Islet of Langerhans (tissue), 1 donor: ENCODE measurements around the gene TMEM91.
"Not testable (repeated sequence)": the region's sequence is repeated elsewhere in the genome, so short reads cannot be mapped to it uniquely, and the experiment has no call there.

ENCODE experiments used
- FAIRE-seq: peaks from one replicate; lab custom pipeline; 2011; peaks lifted over from hg19 to GRCh38; lab: Jason Lieb, UNC

Gene TMEM91

DNA sequence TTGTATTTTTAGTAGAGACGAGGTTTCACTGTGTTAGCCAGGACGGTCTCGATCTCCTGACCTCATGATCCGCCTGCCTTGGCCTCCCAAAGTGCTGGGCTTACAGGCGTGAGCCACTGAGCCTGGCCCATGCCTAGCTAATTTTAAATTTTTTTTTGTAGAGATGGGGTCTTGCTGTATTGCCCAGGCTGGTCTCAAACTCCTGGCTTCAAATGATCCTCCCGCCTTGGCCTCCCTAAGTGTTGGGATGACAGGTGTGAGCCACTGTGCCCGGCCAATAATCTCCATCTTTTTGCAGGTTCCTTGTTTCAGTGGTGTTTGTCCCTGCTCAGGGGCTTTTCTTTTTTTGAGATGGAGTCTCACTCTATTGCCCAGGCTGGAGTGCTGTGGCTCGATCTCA is 5.2 kb downstream of the TMEM91 start:
- FAIRE-seq: not testable (repeated sequence)

DNA sequence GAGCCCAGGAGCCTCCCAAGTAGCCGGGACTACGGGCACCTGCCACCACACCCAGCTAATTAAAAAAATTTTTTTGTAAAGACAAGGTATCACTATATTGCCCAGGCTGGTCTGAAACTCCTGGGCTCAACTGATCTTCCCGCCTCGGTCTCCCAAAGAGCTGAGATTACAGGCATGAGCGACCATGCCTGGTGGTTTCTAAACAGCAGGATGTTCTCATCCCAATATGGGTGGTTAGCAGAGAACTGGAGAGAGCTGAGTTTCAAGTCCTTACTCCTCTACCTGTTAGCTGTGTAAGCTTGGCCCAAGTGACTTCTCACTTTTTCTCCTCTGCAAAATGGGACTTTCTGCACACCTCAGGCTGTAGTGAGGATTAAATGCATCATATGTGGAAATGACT is 8.0 kb downstream of the TMEM91 start:
- no peak for FAIRE-seq

DNA sequence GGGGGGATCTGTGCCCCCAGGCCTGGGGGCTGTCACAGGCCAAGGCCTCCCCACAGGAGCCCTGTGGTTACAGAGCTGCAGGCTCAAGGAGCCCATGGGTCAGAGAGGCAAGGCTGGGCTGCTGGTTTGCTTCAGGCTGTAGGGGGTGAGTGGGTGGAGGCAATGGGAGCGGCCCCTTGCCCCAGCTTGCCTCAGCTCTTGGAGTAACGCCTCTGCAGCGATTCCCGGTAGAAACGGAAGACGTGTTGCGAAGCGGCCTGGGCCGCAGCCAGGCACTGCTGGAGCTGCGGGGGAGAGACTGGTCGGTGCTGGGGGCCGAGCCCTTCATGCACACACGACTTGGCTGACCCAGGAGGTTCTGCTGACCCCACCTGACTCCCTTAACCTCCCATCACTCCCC is 10.1 kb downstream of the TMEM91 start:
- FAIRE-seq: no peak

DNA sequence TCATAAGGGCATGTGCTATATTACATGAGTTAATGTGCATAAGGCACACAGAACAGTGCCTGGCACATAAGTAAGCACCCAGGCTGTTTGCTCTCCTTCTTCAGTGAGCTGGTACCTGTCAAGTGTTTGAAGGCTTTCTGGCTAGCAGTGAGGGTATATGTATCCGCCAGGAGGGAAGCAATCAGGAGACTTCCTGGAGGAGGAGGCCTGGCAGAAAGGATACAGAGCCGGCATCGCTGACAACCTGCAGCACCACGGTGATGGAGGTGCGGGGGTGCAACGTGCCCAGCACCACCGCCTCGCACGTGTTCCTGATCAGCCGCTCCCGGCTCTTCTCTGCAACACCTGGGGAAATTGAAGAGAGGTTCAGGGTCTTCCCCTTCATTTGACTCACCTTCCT is 15.3 kb downstream of the TMEM91 start:
- no peak for FAIRE-seq

DNA sequence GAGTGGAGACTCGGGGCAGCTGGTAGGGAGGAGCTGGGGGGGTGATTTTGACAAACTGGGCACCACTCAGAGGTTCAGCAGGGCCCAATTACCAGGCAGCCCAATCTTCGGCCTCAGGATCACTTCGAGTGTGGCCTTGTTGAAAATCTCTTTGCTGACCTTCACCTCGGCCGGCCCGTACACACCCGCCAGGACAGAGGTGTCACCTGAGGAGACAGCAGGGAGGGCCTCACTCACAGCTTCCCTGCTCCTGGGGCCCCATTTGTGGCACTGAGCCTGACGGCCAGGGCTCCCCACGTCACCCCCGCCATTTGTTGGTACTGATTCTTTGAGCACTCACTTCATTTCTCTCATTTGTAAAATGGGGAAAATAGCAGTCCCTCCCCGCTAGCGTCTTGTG is 16.4 kb downstream of the TMEM91 start:
- FAIRE-seq: no peak

DNA sequence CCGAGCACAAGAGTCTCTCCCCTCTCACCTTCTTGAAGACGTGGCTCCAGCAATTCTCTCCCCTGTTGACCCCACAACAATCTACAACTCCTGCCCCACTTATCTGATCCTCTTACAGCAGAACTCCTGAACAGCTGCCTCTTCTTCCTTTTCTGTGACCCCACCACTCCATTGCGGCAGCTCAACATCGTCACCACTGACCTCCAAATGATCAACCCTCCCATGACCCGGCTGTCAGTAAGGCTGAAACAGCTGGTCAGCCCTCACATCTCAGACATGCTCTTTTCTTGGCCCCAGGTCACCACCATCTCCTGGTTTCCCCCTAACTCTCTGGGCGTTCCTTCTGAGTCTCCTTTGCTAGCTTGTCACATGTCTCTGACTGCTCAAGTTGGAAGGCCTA is 19.0 kb downstream of the TMEM91 start:
- FAIRE-seq: no peak

DNA sequence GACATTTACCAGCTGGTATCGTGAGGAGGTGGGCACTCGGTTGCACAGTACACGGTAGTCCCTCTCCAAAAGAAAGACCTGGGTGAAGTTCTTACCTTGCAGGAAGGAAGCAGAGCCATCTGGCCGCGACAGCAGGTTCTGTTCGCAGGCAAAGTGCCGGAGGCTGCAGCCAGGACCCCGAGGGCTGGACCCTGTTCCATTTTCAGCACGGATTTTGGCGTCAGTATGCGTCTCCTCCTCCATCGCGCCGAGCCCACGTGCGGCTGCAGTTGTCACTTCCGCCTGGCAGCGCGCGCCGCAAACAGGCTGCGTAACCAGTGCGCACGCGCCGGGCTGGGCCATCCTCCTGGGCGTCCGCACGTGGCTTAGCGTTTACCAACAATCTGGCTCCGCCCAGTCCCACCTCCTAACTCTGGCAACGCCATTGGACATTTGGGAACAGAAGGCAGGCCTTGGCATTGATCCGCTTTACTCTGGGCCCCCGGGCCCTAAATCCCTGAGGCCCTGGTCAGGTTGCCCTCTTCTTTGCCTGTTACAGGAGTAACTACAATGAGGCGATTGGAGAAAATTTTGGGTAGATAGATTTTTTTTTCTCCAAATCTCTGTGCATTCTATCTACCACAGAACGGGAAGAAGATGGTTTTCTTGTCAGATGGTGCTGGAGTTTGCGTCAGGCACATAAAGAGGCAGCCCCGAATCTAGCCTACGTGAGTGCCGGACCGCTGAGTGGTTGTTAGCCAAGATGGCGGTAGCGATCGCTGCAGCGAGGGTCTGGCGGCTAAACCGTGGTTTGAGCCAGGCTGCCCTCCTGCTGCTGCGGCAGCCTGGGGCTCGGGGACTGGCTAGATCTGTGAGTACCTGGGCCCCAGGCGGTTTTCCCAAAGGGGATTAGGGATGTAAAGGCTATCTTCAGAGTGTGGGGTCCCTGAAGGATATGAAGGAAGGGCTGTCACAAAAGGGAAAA is 21.0 kb downstream of the TMEM91 start, which contains the start of the genes BCKDHA and EXOSC5:
Gene BCKDHA, plus strand, starts transcription at position 733 of the 964 bp plus-strand sequence. Its CDS starts 10 bp downstream, at position 743.
Gene EXOSC5, minus strand, starts transcription at position 274 of the 964 bp plus-strand sequence. Its CDS starts 31 bp downstream, at position 243.
- peak; percentile 93 for FAIRE-seq

DNA sequence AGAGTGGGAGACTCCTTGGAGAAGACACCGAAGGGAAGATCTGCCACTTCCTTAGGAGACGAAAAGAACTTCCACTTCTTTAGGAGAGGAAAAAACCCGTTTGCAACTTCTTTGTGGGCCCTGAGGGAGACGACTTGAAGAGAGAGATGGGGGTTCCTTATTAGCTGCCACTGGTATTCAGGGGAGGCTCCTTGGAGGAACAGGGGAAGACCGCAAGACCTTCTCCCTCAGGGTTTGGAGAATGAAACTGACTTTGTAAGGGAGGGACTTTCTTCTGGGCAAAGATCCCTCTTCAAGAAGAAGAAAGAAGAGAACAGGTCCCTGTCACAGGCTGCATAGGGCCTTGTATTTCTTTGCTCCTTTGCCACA is 21.7 kb downstream of the TMEM91 start:
- no peak for FAIRE-seq

DNA sequence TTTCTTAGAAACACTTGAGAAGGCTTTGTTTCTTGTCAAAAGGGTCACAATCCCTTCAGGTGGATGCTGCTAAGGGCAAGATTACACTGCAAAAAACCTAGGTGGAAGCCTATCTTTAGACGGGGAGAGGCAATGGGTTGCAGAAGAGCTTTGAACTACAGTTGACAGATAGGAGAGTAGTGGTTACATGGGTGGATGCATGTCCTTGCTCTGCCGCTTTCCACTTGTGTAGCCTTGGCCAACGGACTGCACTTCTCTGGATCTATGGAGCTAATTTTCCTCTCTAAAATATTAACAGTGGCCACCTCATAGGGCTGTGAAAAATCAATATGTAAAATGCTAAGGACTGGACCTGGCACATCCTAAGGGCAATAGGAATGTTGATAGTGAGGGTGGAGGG is 22.3 kb downstream of the TMEM91 start:
- FAIRE-seq: no peak

DNA sequence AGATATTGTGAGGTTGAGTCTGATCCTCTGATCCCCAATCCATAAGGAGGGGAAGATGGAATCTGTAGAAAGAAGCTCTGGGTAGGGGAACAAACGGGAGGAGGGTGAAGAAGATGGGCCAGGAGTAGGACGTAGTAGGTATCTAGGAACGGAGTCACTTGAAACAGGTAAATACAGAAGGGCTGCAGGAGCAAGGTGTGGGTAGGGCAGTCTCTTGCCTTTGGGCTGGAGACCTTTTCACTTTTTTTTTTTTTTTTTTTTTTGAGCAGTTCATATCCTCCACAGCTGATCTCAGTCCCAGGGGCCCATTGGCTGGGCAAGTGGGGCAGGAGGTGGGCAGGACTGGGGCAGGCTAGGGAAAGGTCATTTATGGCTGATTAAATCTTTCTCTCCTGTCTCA is 22.8 kb downstream of the TMEM91 start:
- no peak for FAIRE-seq

DNA sequence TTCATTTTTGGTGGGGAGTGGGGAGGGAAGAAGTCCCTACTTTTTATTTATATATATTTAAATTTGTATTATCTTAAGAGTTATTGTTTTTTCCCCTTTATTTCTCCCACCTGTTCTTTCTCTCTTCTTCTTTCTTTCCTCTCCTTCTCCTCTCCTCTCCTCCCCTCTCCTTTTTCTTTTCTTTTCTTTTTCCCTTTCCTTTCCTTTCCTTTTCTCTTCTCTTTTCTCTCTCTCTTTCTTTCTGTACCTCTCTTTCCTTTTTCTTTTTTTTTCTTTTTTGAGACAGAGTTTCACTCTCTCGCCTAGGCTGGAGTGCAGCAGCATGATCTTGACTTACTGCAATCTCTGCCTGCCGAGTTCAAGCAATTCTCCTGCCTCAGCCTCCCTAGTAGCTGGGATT is 23.2 kb downstream of the TMEM91 start:
- no peak for FAIRE-seq

DNA sequence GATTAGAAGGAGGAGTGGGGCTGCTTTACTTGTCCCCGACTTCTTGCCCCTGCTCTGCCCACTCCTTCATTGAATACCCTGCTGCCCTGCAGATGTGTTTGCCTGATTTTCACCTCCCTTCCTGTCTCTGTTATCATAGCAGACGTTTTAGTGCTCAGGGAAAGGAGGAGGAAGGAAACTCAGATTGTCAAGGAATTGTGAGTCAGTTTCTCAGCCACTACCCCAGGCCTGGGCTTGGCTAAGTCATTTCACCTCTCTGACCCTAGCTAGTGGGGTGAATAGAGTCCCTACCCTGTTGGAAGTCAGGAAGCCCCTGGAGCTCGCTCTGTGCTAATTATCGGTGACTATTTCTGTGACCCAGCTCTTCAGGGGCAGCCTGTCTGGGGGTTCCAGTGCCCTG is 25.1 kb downstream of the TMEM91 start:
- FAIRE-seq: no peak

DNA sequence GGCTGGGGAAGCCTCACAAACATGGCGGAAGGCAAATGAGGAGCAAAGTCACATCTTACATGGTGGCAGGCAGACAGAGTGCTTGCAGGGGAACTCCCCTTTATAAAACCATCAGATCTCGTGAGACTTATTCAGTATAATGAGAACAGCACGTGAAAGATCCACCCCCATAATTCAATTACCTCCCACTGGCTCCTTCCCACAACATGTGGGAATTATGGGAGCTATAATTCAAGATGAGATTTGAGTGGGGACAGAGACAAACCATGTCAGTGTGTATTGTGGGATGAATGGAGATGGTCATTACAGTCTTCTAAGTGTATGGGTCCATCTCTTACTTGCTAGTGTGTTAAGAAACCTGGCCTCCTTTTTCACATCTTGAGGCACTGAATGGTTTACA is 25.7 kb downstream of the TMEM91 start:
- FAIRE-seq: no peak

DNA sequence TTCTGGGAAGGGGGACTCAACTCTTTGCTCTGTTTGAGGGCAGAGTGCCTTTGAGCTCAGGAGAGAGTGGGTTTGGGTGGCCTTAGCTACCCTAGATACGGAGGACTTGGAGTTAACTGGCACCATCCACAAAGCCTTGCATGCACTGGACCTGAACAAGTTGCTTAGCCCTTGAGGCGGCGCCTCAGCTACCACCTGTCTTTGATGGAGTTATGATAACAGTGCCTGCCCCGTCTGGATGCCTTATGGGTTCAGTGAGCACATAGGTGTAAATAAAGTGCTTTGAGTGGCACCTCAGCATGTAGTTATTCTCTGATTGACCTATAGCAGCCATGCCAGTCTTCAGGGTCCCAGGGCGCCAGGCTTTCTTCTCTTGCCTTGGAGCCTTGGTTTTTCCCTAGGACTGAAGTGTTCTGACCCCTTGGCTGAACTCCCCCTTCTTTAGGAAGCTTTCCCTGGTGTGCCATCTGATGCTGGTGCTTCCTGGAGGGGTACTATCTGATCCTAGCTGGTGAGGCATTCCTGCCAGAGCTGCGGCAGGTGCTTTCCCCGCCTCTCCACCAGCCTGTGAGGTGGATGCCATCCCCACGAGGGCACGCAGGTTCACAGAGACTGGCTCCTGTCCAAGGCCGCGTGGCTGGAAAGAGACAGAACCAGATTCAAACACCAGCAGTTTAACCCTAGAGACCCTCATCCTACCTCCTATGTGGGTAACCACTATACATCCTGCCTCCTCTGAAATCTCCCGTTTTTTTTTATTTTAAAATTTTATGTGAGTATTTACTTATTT is 27.0 kb downstream of the TMEM91 start:
- no peak for FAIRE-seq

DNA sequence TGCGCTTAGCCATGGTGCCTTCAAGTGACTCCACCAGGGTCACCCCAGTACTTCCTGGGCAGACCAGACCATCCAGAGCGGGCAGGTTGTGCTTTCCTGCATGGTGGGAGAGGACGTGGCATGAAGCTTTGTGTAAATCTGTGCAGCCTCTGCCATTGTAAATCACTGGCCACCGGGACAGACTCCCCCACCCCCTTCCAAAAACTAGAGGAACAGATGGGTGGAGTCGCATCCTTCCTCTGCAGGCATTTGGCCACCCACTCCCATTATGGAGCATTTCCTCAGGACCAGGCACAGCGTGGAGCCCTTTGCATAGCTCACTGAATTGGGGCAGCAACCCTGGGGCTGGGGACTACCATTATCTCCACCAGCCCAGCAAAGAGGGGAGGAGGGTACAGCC is 29.4 kb downstream of the TMEM91 start:
- no peak for FAIRE-seq

DNA sequence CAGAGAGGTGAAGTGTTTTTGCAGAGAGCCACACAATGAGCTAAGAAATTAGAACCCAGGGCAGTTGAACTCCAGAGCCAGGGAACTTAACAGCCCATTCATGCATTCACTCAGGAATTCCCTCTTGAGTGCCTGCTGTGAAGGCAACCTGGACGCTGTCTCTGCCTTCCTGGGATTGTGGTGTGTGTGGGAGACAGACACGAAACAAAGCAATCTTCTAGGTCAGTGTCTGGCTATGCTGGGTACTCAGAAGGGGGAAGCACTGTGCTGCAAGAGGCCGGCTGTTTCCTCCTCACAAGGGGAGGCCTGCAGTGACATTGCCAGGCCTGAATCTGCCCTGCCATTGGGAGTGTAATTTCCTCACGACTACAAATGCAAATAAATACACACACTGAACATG is 30.9 kb downstream of the TMEM91 start:
- no peak for FAIRE-seq

DNA sequence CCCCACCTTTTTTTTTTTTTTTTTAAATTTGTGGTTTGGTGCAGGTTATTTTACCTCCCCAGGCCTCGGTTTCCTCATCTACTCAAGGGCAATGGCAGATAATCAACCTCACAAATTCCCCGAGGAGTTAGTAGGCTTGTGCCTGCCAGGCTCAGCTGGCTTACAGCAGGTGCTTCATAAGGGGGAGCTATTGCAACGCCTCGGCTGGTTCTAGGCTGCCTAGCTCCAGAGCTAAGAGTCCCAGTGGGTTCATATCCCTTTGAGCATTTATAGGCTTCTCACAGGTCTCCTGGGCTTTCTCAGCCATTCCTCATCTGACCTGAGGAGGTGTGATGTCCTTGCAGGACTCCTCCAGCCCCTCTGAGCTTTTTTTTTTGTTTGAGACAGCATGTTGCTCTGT is 31.9 kb downstream of the TMEM91 start:
- no peak for FAIRE-seq

DNA sequence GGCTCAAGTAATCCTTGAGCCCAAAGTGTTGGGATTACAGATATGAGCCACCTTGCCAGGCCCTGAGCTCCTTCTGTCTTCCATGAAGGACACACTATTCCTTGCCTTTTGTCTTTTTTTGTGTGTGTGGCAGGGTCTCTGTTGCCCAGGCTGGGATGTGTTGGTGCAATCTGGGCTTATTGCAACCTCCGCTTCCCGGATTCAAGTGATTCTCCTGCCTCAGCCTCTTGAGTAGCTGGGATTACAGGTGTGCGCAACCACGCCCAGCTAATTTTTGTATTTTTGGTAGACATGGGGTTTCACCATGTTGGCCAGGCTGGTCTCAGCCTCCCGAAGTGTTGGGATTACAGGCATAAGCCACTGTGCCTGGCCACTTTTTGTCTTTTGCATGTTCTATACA is 32.5 kb downstream of the TMEM91 start:
- not testable (repeated sequence) for FAIRE-seq

DNA sequence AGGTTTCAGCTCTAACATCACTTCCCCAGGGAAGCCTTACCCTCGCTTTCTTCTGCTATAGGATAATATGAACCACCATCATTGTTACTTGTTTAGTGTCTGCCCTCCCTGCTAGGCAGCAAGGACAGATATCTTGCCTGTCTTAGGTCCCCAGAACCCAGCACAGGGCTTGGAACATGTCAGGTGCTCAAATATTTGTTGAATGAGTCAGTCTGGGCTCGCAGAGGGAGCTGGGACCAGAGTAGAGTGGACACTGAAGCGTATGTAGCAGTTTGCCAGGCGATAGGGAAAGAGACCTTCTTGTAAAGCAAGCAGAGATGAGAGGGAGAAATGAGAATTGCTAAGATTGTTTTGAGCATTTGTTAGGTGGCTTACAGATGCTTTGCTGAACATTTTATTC is 33.0 kb downstream of the TMEM91 start:
- peak; percentile 98 for FAIRE-seq

DNA sequence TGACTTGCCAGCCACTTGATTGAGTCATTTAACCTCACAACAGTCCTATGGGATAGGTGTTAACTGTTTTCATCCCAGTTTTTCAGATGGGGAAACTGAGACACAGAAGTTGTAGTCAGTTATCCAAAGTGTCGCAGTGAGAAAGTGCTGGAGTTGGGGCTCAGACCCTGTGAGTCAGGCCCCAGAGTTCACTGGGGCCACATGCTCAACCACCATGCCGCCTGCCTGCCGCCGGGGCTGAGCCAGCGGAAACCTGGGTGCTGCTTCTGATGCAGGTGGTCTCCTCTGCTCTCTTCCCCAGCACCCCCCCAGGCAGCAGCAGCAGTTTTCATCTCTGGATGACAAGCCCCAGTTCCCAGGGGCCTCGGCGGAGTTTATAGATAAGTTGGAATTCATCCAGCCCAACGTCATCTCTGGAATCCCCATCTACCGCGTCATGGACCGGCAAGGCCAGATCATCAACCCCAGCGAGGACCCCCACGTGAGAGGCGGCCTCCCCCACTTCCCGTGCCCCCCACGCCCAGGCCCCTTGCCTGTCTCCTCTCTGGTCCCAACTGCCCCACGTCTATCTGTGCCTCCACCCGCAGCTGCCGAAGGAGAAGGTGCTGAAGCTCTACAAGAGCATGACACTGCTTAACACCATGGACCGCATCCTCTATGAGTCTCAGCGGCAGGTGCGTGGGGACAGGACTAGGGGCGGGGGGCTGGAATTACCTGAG is 34.2 kb downstream of the TMEM91 start:
- FAIRE-seq: no peak

DNA sequence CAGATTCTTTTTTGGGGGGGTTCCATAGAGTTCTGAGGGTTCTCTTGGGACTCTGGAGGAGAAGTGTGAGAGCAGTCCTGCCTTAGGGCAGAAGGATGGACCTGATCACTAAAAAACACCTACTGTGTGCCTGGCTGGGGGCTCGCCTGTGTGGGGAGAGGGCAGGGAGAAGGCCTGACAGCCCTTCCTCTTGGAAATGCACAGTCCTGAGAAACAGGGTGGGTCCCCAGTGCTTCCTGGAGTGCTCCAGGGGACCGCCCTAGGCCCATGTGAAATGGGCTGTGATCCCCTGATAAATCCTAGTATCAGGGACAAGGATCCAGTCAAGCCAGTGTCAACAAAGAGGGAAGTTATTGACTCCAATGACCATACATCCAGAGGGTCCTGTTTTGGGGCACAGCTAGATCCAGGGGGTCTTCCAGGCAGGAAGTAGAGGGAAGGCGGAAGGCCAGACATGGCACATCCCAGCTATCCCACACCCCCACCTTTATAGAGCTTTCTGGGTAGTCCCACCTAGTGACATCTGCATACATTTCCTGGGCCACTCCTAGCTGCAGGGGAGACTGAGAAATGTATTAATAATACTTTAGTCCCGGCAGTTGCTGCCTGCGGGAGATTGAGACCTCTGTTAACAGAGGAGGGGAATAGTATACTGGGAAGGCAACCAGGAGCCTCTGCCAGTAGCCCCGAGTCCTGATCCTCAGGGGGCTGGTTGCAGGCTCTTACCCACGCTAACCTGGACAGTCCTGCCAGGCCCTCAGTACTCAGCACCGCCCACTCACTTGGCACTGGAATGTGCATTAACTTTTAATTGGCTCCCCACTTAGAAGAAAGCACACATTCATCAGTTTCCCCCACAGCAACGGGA is 35.0 kb downstream of the TMEM91 start:
- FAIRE-seq: no peak

DNA sequence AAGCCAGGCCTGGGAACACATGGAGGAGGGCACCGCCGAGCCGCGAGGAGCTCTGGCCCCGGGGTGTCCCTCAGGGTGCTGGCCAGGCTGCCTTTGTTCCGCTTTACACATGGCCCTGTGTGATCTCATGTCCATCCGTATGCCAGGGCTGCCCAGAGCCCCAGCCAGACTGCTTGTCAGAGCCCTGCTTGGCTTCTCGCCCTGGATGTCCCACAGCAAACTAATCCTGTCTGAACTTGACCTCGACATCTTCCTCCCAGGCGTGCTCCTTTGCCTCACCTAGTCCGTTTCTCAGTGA is 35.6 kb downstream of the TMEM91 start:
- FAIRE-seq: no peak
